Measurements from ENCODE around the gene ZNF407.
A peak's percentile ranks its signal among the peaks of the same experiment; 100 is the strongest.

The ZNF407 gene

GRCh38 chr18:74914648-74915047 is 317.0 kb downstream of the ZNF407 start:
- no peak overlapping the region for H3K4me3 ChIP-seq (ENCODE audit: low read depth in 1 of 2, low read length in 2 of 2)
- no peaks in the 10 kb centered on the region for H4K20me1 ChIP-seq (ENCODE audit: insufficient read depth, low read length)
- no peaks in the 10 kb centered on the region for H3K27me3 ChIP-seq (ENCODE audit: insufficient read depth, low read length, poor library complexity)
- no peak overlapping the region for H3K4me2 ChIP-seq (ENCODE audit: insufficient read depth, low read length)
- no peaks in the 10 kb centered on the region for H3K79me2 ChIP-seq (ENCODE audit: insufficient read depth, low read length)
- H2AFZ ChIP-seq (ENCODE audit: low read depth, low read length): no peak overlapping the region
- DNase-seq (no peak), ATAC-seq (ENCODE audit: insufficient read depth, low read depth) (no peak)
- TF ChIP-seq, protein P1, sequence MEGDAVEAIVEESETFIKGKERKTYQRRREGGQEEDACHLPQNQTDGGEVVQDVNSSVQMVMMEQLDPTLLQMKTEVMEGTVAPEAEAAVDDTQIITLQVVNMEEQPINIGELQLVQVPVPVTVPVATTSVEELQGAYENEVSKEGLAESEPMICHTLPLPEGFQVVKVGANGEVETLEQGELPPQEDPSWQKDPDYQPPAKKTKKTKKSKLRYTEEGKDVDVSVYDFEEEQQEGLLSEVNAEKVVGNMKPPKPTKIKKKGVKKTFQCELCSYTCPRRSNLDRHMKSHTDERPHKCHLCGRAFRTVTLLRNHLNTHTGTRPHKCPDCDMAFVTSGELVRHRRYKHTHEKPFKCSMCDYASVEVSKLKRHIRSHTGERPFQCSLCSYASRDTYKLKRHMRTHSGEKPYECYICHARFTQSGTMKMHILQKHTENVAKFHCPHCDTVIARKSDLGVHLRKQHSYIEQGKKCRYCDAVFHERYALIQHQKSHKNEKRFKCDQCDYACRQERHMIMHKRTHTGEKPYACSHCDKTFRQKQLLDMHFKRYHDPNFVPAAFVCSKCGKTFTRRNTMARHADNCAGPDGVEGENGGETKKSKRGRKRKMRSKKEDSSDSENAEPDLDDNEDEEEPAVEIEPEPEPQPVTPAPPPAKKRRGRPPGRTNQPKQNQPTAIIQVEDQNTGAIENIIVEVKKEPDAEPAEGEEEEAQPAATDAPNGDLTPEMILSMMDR (IDR thresholded peaks at IDR 0.05; ENCODE audit: borderline replicate concordance, extremely low read depth, low read length, poor library complexity, severe bottlenecking): no peak
- TF ChIP-seq EZH2 (IDR thresholded peaks at IDR 0.05; ENCODE audit: borderline replicate concordance, low read depth, low read length, severe bottlenecking): no peak
- H3K4me1 ChIP-seq (ENCODE audit: insufficient read depth, low read length): peaks cover 11% of the 10 kb centered on the region
- H3K9ac ChIP-seq (ENCODE audit: low read depth, low read length): no peak overlapping the region
- H3K36me3 ChIP-seq (ENCODE audit: insufficient read depth, low read length): no peaks in the 10 kb centered on the region
- H3K9me3 ChIP-seq (ENCODE audit: insufficient read depth, low read length, severe bottlenecking): no peaks in the 10 kb centered on the region
- H3K27ac ChIP-seq (ENCODE audit: low read length): no peak overlapping the region

DNA sequence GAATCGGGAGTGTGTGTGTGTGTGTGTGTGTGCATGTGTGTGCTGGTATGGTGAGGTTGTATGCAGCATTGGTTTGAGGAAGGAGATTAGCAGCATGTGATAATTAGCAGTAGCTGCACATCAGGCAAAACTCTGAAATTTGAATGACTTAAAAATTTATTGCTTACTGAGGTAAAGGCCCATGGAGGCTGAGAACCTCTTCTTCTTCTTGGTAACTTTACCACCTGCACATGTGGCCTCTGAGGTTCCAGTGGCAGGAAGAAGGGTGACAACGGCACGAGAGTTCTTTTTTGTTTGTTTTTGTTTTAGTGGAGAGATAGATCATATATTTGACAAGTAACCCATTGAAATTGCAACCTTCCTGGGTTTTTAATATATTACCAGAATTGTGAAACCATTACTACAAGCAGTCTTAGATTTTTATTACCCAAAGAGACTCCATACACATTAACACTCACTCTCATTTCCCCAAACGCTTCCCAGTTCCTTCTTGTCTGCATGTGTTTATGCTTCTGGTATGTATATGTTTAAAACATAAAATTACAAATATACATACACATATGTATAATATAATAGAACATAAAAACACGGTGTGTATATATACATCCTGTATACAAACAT is 319.2 kb downstream of the ZNF407 start:
- DNase-seq (peak; percentile 41), ATAC-seq (ENCODE audit: insufficient read depth, low read depth) (peak; percentile 84)
- Histone ChIP-seq H3K36me3 (ENCODE audit: insufficient read depth, low read length) (no peaks in the 10 kb centered on the region), H3K27ac (ENCODE audit: low read length) (peak overlapping the region; percentile 9; the same call in 1 of the 2 replicates), H3K4me3 (ENCODE audit: low read depth in 1 of 2, low read length in 2 of 2) (no peak overlapping the region), H3K79me2 (ENCODE audit: insufficient read depth, low read length) (no peaks in the 10 kb centered on the region), H3K9me3 (ENCODE audit: insufficient read depth, low read length, severe bottlenecking) (no peaks in the 10 kb centered on the region), H3K4me2 (ENCODE audit: insufficient read depth, low read length) (no peak overlapping the region), H3K27me3 (ENCODE audit: insufficient read depth, low read length, poor library complexity) (no peaks in the 10 kb centered on the region), H4K20me1 (ENCODE audit: insufficient read depth, low read length) (no peaks in the 10 kb centered on the region), H3K4me1 (ENCODE audit: insufficient read depth, low read length) (peaks cover 11% of the 10 kb centered on the region), H2AFZ (ENCODE audit: low read depth, low read length) (no peak overlapping the region), H3K9ac (ENCODE audit: low read depth, low read length) (no peak overlapping the region)
- no peak for TF ChIP-seq EZH2 (IDR thresholded peaks at IDR 0.05; ENCODE audit: borderline replicate concordance, low read depth, low read length, severe bottlenecking)
- TF ChIP-seq, protein P1 (IDR thresholded peaks at IDR 0.05; ENCODE audit: borderline replicate concordance, extremely low read depth, low read length, poor library complexity, severe bottlenecking): no peak

- H3K27me3 ChIP-seq (ENCODE audit: insufficient read depth, low read length, poor library complexity): no peaks in the 10 kb centered on the region
- no peak for ATAC-seq (ENCODE audit: insufficient read depth, low read depth)
- H3K9ac ChIP-seq (ENCODE audit: low read depth, low read length): no peak overlapping the region
- H4K20me1 ChIP-seq (ENCODE audit: insufficient read depth, low read length): no peaks in the 10 kb centered on the region
- no peak overlapping the region for H3K27ac ChIP-seq (ENCODE audit: low read length)
- no peak for DNase-seq
- H2AFZ ChIP-seq (ENCODE audit: low read depth, low read length): no peak overlapping the region
- H3K4me1 ChIP-seq (ENCODE audit: insufficient read depth, low read length): peaks cover 11% of the 10 kb centered on the region
- no peak overlapping the region for H3K4me3 ChIP-seq (ENCODE audit: low read depth in 1 of 2, low read length in 2 of 2)
- H3K4me2 ChIP-seq (ENCODE audit: insufficient read depth, low read length): no peak overlapping the region
- H3K79me2 ChIP-seq (ENCODE audit: insufficient read depth, low read length): no peaks in the 10 kb centered on the region
- no peaks in the 10 kb centered on the region for H3K9me3 ChIP-seq (ENCODE audit: insufficient read depth, low read length, severe bottlenecking)
- TF ChIP-seq, protein P1 (IDR thresholded peaks at IDR 0.05; ENCODE audit: borderline replicate concordance, extremely low read depth, low read length, poor library complexity, severe bottlenecking): no peak
- no peaks in the 10 kb centered on the region for H3K36me3 ChIP-seq (ENCODE audit: insufficient read depth, low read length)
These were observed 320.7 kb downstream of the ZNF407 start for GRCh38 chr18:74918276-74918790.

Data from DND-41 (cell line).